Cardiac septum (tissue), 1 donor: Measurements from ENCODE around the gene NR1I2. TPM values are rescaled to one million over a fixed set of nuclear protein-coding genes. Genes with fewer than 3 reads are reported as not detected.

ENCODE experiments used
- DNase-seq: peaks from one replicate; pipeline ENCODE4 v3.0.0-alpha.2; 2020; ENCODE audit warnings: low spot score
- intact Hi-C: fragments of 100-400 bp; cut with DNase I; formaldehyde crosslinking; loops from one replicate; pipeline ENCODE4 v1.14.0; 2022
- total RNA-seq: library from RNA; stranded (reverse); fragmentation: NEBNext Ultra II Directional; extraction: Animal tissue kit (Norgen Biotek cat#: 25700); gene quantifications from one replicate; pipeline ENCODE4 v1.2.1, GENCODE V29; 2021
- donor health status: DM: no; HTN: no; CAD: no.

Gene NR1I2
- total RNA-seq, 1 donor from 2014 or later: 0.08 TPM

DNA sequence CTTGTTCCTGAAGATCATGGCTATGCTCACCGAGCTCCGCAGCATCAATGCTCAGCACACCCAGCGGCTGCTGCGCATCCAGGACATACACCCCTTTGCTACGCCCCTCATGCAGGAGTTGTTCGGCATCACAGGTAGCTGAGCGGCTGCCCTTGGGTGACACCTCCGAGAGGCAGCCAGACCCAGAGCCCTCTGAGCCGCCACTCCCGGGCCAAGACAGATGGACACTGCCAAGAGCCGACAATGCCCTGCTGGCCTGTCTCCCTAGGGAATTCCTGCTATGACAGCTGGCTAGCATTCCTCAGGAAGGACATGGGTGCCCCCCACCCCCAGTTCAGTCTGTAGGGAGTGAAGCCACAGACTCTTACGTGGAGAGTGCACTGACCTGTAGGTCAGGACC, 35.2 kb downstream of the NR1I2 start:
- intact Hi-C loops: no loop called here
- DNase-seq: no peak

DNA sequence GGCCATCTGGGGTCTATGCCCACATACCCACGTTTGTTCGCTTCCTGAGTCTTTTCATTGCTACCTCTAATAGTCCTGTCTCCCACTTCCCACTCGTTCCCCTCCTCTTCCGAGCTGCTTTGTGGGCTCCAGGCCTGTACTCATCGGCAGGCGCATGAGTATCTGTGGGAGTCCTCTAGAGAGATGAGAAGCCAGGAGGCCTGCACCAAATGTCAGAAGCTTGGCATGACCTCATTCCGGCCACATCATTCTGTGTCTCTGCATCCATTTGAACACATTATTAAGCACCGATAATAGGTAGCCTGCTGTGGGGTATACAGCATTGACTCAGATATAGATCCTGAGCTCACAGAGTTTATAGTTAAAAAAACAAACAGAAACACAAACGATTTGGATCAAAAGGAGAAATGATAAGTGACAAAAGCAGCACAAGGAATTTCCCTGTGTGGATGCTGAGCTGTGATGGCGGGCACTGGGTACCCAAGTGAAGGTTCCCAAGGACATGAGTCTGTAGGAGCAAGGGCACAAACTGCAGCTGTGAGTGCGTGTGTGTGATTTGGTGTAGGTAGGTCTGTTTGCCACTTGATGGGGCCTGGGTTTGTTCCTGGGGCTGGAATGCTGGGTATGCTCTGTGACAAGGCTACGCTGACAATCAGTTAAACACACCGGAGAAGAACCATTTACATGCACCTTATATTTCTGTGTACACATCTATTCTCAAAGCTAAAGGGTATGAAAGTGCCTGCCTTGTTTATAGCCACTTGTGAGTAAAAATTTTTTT, 35.9 kb downstream of the NR1I2 start:
- intact Hi-C loops: no loop called here
- no peak for DNase-seq

DNA sequence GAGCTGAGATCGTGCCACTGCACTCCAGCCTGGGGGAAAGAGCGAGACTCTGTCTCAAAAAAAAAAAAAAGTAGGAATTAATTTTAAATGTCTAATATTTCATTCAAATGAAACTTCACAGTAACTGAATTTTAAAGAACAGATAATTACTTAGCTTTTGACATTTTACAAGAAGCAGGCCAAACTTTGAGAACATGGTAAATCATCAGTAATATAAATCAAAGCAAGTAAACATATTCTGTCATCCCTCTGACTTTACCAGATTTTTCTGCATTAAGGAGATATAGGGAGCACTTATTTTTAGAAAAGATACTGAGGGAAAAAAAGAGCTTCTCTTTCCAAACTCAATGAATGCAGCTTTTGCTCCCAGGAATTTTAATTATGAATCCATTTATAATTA, 37.0 kb downstream of the NR1I2 start:
- no peak for DNase-seq
- intact Hi-C loops: no loop called here

DNA sequence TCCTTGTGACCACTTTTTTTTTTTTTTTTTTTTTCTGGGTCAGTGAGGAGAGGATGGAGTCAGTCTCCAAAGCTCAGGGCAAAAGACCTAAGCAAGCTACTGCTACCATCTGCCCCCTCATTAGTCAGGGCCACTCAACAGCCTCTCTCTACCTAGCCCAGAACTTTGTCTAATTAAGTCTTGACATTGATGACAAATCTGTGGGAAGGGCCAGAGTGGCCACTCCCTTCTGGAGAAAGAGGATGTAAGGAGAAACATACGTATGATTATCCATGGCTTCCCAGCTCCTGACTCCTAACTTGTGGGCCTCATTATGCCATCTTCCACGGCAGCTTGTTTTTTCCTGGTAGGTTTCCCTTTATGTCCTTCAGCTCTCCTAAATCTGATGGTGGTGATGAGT, 37.9 kb downstream of the NR1I2 start:
- intact Hi-C loops: no loop called here

GRCh38 chr3:119825820-119826219, 43.9 kb downstream of the NR1I2 start:
- DNase-seq: no peak
- intact Hi-C loops: no loop called here

More for the DNA sequence above, 37.9 kb downstream of the NR1I2 start:
- DNase-seq: no peak

- no peak for DNase-seq
- intact Hi-C loops: no loop called here
Observed at GRCh38 chr3:119826711-119827608, 45.1 kb downstream of the NR1I2 start.

DNA sequence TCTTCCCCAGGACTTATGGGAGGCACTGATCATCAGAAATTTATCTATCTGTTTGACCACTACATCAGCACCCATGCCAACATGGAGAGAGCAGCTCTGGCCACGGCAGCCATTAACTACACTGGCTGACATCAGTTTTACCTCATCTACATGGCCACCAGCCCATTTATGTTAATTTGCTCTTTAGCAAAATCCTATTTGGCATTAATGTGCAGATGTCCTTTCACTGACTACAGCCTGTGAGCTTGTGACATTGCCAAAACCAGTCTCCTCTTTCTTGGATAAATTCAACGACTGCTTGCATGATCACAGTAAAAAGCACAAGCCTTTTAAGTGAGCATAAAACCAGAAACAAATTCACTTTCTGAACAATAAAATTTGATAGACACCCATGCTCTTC, 47.5 kb downstream of the NR1I2 start:
- intact Hi-C loops: no loop called here

GRCh38 chr3:119831022-119831421, 49.1 kb downstream of the NR1I2 start:
- intact Hi-C loops: no loop called here
- DNase-seq: no peak

More for the DNA sequence above, 47.5 kb downstream of the NR1I2 start:
- DNase-seq: no peak

- intact Hi-C loops: no loop called here
- no peak for DNase-seq
Observed at GRCh38 chr3:119831941-119832371, 50.1 kb downstream of the NR1I2 start.

GRCh38 chr3:119834754-119835370, 53.0 kb downstream of the NR1I2 start:
- intact Hi-C loops: no loop called here
- DNase-seq: no peak

- intact Hi-C loops: no loop called here
- no peak for DNase-seq
Observed at GRCh38 chr3:119835556-119835955, 53.7 kb downstream of the NR1I2 start.

- intact Hi-C loops: no loop called here
- DNase-seq: no peak
Observed at GRCh38 chr3:119841808-119842471, 60.0 kb downstream of the NR1I2 start.

GRCh38 chr3:119849126-119849525, 67.2 kb downstream of the NR1I2 start:
- intact Hi-C loops: no loop called here
- no peak for DNase-seq

DNA sequence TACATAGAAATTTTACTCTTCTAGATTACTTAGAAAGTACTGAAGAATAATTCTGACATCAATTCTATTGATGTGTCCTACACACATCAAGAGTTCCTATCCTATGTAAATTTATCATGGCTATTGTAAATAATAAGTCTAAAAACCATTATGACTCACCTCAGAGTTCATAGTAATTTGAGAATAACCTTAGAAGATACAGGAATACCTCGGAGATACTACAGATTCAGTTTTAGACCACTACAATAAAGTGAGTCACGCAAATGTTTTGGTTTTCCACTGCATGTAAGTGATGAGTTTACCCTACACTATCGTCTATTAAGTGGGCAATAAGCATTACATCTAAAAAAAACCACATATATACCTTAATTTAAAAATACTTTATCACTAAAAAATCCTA, 74.8 kb downstream of the NR1I2 start:
- intact Hi-C loops: no loop called here
- no peak for DNase-seq

GRCh38 chr3:119858957-119859356, 77.1 kb downstream of the NR1I2 start:
- intact Hi-C loops: no loop called here
- DNase-seq: no peak

DNA sequence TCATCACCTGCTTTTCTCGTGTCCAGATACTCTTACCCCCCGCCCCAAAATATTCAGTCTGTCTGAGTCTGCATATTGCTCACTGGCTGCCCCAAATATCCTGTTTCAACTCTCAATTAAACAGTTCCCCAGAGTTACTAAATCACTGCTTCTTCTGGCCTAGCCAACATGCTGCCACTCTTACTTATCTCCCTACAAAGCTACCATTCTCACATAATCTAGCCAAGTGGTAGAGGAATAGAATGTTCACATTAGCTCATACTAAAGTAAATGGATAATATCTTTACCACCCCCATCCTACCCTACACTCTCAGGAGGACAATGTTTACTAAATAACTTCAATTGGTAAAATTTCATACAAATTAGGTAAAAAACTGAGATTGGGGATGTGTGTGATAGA, 77.8 kb downstream of the NR1I2 start:
- intact Hi-C loops: no loop called here
- no peak for DNase-seq

GRCh38 chr3:119861681-119862080, 79.8 kb downstream of the NR1I2 start:
- intact Hi-C loops: no loop called here

DNA sequence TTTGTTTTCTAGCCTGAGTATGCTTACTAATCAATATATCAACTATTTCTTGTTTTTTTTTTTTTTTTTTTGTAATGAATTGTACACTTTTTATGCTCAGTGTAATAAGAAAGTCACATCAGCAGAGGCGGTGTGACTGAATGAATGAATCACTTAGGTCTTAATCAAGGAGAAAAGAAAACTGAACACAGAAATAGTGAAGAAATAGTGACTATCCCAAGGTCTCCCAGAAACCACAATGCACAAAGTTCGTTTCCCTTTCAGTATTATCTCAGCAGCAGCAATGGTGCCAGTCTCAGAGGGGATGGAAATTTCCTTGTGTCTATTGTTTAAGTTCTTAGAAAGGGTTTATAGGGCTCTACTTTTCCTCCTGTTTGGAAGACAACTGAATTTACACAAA, 80.7 kb downstream of the NR1I2 start:
- intact Hi-C loops: no loop called here
- no peak for DNase-seq

More at GRCh38 chr3:119861681-119862080, 79.8 kb downstream of the NR1I2 start:
- DNase-seq: no peak

GRCh38 chr3:119864476-119864875, 82.6 kb downstream of the NR1I2 start:
- no peak for DNase-seq
- intact Hi-C loops: no loop called here
